Calu3 (cell line): ENCODE data around the gene MRPL16. TPM values are rescaled to one million over a fixed set of nuclear protein-coding genes. Genes with fewer than 3 reads are reported as not detected.
"Not testable (repeated sequence)": the region's sequence is repeated elsewhere in the genome, so short reads cannot be mapped to it uniquely, and the experiment has no call there.

Source experiments
- BruUV-seq: library from RNA; stranded (reverse); fragments of 400-500 nt; replicated peaks from 2 replicates; lab custom pipeline; 2021; lab: Mats Ljungman, UMichigan
- CTCF ChIA-PET: fragments of 300-600 bp; sonication (Branson Sonifier 250); formaldehyde crosslinking; loops from one replicate; lab custom pipeline; 2022; ENCODE audit warnings: antibody characterized with exemption; lab: Charles Lee
- DNase-seq: peaks from one replicate; pipeline ENCODE4 v3.0.0; 2022
- H3K27ac Mint-ChIP-seq: one replicate; pipeline ENCODE4 v1.8.0; 2022; ENCODE audit warnings: mixed read lengths; ENCODE audit not compliant: unreplicated experiment
- H3K27me3 Mint-ChIP-seq: one replicate; pipeline ENCODE4 v1.8.0; 2022; ENCODE audit warnings: mixed read lengths; ENCODE audit not compliant: unreplicated experiment
- H3K36me3 Mint-ChIP-seq: one replicate; pipeline ENCODE4 v1.8.0; 2022; ENCODE audit warnings: mild to moderate bottlenecking, moderate library complexity, mixed read lengths; ENCODE audit not compliant: insufficient read depth, unreplicated experiment
- H3K4me1 Mint-ChIP-seq: one replicate; pipeline ENCODE4 v1.8.0; 2022; ENCODE audit warnings: mild to moderate bottlenecking, low read depth, mixed read lengths; ENCODE audit not compliant: unreplicated experiment
- H3K4me3 Mint-ChIP-seq: one replicate; pipeline ENCODE4 v1.8.0; 2022; ENCODE audit warnings: mild to moderate bottlenecking, low read depth, moderate library complexity, mixed read lengths; ENCODE audit not compliant: unreplicated experiment
- H3K9me3 Mint-ChIP-seq: one replicate; pipeline ENCODE4 v1.8.0; 2022; ENCODE audit warnings: low read depth, mixed read lengths; ENCODE audit not compliant: unreplicated experiment
- CTCF ChIP-seq: fragments of 200-600 bp; IDR thresholded peaks from one replicate; pipeline ENCODE4 v1.8.0; 2022; ENCODE audit warnings: antibody characterized with exemption; ENCODE audit not compliant: unreplicated experiment
- intact Hi-C: fragments of 100-400 bp; cut with micrococcal nuclease; formaldehyde crosslinking; loops from one replicate; pipeline ENCODE4 v1.10.0; 2022; ENCODE audit not compliant: unreplicated experiment
- total RNA-seq: library from RNA; stranded (reverse); gene quantifications from 2 replicates; pipeline ENCODE4 v1.2.3, GENCODE V29; 2022

The MRPL16 gene
- total RNA-seq, 1 experiment from 2014 or later, result 49.8 TPM

GRCh38 chr11:59818572-59818971 is 8.0 kb upstream of the MRPL16 start:
- no peaks in the 10 kb centered on the region for H3K9me3 Mint-ChIP-seq
- no TSS peak for BruUV-seq
- no peaks in the 10 kb centered on the region for H3K27me3 Mint-ChIP-seq
- TF ChIP-seq CTCF, result no peak
- H3K36me3 Mint-ChIP-seq, result no peaks in the 10 kb centered on the region
- intact Hi-C loops, result loop anchor here (10.0 kb wide), 1 partner anchor 274 kb away; no protein-coding TSS in a partner anchor
- CTCF ChIA-PET, result no interaction called here
- H3K4me1 Mint-ChIP-seq, result peaks cover 9% of the 10 kb centered on the region
- H3K4me3 Mint-ChIP-seq, result no peak overlapping the region
- DNase-seq, result no peak
- no peak overlapping the region for H3K27ac Mint-ChIP-seq

- H3K4me3 Mint-ChIP-seq, H3K27me3 Mint-ChIP-seq, CTCF ChIA-PET, H3K27ac Mint-ChIP-seq, H3K9me3 Mint-ChIP-seq, H3K36me3 Mint-ChIP-seq, BruUV-seq, H3K4me1 Mint-ChIP-seq, DNase-seq: not testable (repeated sequence)
- intact Hi-C loops, result loop anchor here (10.0 kb wide), 1 partner anchor 272 kb away; no protein-coding TSS in a partner anchor
These were observed 5.9 kb upstream of the MRPL16 start for GRCh38 chr11:59816434-59816833.

GRCh38 chr11:59815754-59816153 is 5.2 kb upstream of the MRPL16 start:
- Mint-ChIP-seq H3K36me3 (peaks cover 6% of the 10 kb centered on the region), H3K27ac (no peak overlapping the region), H3K4me3 (no peak overlapping the region), H3K4me1 (peaks cover 8% of the 10 kb centered on the region), H3K9me3 (no peaks in the 10 kb centered on the region), H3K27me3 (no peaks in the 10 kb centered on the region)
- CTCF ChIA-PET, result no interaction called here
- no peak for TF ChIP-seq CTCF
- intact Hi-C loops, result loop anchor here (10.0 kb wide), 1 partner anchor 271 kb away; no protein-coding TSS in a partner anchor
- no peak for DNase-seq
- BruUV-seq, result no TSS peak

- BruUV-seq, result no TSS peak
- Mint-ChIP-seq H3K9me3 (no peaks in the 10 kb centered on the region), H3K36me3 (peaks cover 23% of the 10 kb centered on the region), H3K4me1 (peaks cover 9% of the 10 kb centered on the region), H3K4me3 (no peak overlapping the region), H3K27me3 (no peaks in the 10 kb centered on the region), H3K27ac (no peak overlapping the region)
- CTCF ChIA-PET, result interaction anchor here (0.6 kb wide), 1 partner anchor 451 kb away, joined by 3 read pairs; no protein-coding TSS in a partner anchor
- DNase-seq, result no peak
- intact Hi-C loops, result loop anchor here (10.0 kb wide), 1 partner anchor 269 kb away; no protein-coding TSS in a partner anchor
- TF ChIP-seq CTCF, result no peak
These were observed 3.4 kb upstream of the MRPL16 start for GRCh38 chr11:59814021-59814420.

- no peaks in the 10 kb centered on the region for H3K9me3 Mint-ChIP-seq
- peaks cover 9% of the 10 kb centered on the region for H3K4me1 Mint-ChIP-seq
- H3K27me3 Mint-ChIP-seq, result no peaks in the 10 kb centered on the region
- BruUV-seq, result no TSS peak
- CTCF ChIA-PET, result interaction anchor here (0.6 kb wide), 1 partner anchor 452 kb away, joined by 3 read pairs; no protein-coding TSS in a partner anchor
- no peak for DNase-seq
- intact Hi-C loops, result loop anchor here (10.0 kb wide), 1 partner anchor 269 kb away; no protein-coding TSS in a partner anchor
- H3K36me3 Mint-ChIP-seq, result peaks cover 29% of the 10 kb centered on the region
- H3K4me3 Mint-ChIP-seq, result no peak overlapping the region
- no peak overlapping the region for H3K27ac Mint-ChIP-seq
- no peak for TF ChIP-seq CTCF
These were observed 2.8 kb upstream of the MRPL16 start for GRCh38 chr11:59813364-59813763.
